ENCODE data around the gene NUTM2G.
"Not testable (repeated sequence)": the region's sequence is repeated elsewhere in the genome, so short reads cannot be mapped to it uniquely, and the experiment has no call there.

The NUTM2G gene, protein sequence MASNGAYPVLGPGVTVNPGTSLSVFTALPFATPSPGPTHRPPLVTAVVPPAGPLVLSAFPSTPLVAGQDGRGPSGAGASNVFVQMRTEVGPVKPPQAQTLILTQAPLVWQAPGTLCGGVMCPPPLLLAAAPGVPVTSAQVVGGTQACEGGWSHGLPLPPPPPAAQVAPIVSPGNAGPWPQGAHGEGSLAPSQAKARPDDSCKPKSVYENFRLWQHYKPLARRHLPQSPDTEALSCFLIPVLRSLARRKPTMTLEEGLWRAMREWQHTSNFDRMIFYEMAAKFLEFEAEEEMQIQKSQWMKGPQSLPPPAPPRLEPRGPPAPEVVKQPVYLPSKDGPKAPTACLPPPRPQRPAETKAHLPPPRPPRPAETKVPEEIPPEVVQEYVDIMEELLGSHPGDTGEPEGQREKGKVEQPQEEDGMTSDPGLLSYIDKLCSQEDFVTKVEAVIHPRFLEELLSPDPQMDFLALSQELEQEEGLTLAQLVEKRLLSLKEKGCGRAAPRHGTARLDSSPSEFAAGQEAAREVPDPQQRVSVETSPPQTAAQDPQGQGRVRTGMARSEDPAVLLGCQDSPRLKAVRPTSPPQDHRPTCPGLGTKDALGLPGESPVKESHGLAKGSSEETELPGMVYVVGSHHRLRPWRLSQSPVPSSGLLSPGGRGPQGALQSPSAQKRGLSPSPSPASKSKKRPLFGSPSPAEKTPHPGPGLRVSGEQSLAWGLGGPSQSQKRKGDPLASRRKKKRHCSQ
- total RNA-seq: 0 reads per million in 4 experiments

GRCh38 chr9:96928543-96928942 lies at the start of gene NUTM2G:
TSS of gene NUTM2G (plus strand) at chr9:96928843. CDS start at chr9:96929025, 182 bp downstream.
- DNase-seq: not testable (repeated sequence)

- no peak for DNase-seq
Measured at GRCh38 chr9:96883922-96884321, 44.7 kb upstream of the NUTM2G start.

GRCh38 chr9:96884443-96884842 lies 44.2 kb upstream of the NUTM2G start:
- no peak for DNase-seq

DNA sequence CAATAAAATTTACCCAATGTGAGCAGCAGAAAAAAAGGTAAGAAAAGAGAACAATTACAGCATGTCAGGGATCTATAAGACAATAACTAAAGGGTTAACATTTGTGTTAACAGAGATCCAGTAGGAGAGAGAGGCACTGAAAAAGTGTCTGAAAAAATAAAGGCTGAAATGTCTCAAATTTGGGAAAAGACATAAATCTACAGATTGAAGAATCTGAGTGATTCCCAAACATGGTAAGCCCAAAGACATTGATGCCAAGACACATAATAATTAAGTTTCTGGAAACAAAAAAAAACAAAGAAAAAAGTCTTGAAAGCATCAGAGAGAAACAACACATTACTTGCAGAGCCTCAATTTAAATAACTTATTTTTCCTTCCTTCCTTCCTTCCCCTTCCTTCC lies 43.2 kb upstream of the NUTM2G start:
- DNase-seq: no peak

GRCh38 chr9:96888591-96888990 lies 40.1 kb upstream of the NUTM2G start:
- DNase-seq: no peak

DNA sequence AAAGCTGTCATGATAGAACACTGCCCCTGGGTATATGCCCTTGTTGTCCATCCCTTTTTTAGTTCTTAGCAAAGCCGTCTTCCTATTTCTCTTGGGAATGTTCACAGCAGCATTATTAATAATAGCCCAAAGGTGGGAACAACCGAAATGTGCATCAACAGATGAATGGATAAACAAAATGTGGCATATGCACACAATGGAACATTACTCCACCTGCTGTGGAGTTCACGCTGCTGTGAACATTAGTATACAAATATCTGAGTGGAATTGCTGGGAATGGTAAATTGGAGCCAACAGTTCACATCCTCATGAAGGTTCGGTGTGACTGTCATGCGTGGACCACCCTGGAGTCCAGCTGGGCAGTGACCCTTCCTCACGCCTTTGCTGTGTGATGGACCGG lies 36.5 kb upstream of the NUTM2G start:
- no peak for DNase-seq

GRCh38 chr9:96900010-96900409 lies 28.6 kb upstream of the NUTM2G start:
- not testable (repeated sequence) for DNase-seq

DNA sequence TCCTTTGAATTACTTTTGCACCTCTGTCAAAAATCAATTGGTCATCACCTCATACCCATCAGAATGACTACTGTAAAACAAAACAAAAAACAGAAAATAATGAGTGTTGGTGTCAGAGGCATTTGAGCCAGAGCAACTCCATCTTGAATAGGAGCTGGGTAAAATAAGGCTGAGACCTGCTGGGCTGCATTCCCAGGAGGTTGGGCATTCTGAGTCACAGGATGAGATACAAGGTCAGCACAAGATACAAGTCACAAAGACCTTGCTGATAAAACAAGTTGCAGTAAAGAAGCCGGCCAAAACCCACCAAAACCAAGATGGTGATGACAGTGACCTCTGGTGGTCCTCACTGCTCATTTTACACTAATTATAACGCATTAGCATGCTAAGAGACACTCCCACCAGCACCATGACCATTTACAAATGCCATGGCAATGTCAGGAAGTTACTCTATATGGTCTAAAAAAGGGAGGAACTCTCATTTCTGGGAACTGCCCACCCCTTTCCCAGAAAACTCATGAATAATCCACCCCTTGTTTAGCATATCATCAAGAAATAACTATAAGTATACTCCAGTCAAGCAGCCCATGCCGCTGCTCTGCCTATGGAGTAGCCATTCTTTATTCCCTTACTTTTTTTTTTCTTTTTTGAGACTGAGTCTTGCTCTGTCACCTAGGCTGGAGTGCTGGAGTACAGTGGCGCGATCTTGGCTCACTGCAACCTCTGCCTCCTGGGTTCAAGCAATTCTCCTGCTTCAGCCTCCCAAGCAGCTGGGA lies 23.5 kb upstream of the NUTM2G start:
- not testable (repeated sequence) for DNase-seq

GRCh38 chr9:96908479-96908878 lies 20.2 kb upstream of the NUTM2G start:
- not testable (repeated sequence) for DNase-seq

DNA sequence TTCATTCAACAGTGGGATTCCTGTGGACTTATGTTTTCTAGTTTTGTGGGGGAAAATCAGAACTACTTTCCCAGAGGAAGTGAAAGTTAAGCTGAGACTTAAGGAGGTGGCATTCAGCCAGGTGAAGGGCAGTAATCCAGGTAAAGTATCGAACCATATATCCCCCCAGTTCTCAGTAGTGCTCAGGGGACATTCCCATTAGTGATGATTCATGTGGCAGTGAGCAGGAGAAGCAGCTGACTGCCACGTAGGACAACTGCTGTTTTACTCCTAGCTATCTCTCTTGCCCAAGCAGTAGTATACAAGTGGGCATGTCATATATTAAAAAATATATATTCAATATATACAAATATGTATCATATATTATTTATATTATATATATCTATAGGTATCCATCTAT lies 13.1 kb upstream of the NUTM2G start:
- DNase-seq: not testable (repeated sequence)

DNA sequence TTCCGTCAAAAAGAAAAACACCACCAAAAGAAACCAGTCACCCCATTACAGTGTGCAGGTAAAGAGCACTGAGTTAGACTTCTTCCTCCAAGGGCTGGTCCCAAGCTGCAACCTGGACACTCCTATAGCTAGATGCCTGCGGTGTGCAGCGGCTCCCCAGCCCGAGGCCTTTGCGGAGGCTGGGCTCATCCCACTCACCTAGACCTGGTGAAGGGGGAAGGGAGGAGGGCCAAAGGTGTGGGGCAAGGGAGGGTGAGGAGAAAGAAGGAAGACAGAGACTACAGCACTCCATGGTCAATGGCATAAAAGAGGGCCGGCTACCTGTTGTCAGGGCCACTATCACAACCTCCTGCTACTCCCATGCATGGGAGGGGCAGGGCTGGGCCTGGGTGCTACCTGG lies 12.1 kb upstream of the NUTM2G start:
- not testable (repeated sequence) for DNase-seq

DNA sequence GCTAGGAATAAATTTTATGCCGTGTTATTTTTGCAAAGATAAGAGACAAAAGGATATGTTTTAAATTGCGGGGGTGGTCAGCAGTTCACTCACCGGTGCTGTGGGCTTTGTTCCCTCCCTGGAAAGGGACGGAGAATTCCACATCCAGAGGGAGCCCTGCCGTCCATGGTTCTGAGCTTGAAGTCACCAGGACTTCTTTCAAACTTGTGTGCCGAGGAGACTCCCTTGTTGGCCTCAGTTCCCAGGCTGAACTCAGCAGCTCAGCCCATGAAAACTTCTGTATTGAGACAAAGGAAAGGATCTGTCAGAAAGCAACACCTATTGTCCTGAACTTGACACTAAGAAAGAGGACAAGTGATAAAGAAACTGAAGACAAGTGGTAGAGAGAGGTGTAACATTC lies 10.1 kb upstream of the NUTM2G start:
- not testable (repeated sequence) for DNase-seq

DNA sequence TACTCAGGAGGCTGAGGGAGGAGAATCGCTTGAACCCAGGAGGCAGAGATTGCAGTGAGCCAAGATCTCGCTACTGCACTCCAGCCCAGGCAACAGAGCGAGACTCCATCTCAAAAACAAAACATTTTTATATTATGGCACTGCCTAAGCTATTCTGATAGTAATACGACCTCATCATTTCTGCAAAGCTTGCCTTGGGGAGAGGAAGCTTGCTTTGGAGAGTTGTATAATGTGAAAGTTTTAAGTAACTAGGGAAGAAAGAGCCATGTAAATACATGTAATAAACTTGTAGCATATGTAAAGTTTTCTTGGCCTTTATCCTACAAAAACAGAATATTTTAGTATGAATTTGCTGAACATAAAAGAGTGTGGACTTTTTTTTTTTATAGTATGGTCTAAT lies 7.8 kb upstream of the NUTM2G start:
- DNase-seq: not testable (repeated sequence)

GRCh38 chr9:96925587-96925986 lies 3.1 kb upstream of the NUTM2G start:
- DNase-seq: not testable (repeated sequence)

GRCh38 chr9:96931665-96932064 lies 3.0 kb downstream of the NUTM2G start:
- not testable (repeated sequence) for DNase-seq

DNA sequence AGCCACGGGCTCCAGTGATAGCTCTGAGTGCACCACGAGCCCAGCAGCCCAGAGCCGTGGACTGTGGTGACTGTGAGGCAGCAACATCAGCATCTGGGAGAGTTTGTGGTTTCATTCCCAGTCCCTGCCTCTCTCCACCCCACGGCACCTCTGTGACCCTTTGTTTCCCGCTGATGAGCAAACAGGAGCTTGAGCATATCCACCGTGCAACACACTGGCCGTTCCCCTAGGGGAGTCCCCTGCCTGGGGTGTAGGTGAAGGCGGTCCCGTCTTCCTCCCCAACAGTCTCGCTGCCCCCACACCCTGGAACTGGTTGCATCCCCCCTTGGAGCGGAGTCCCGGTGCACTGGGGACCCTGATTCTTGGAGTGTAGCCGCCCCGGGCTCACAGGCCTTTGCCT lies 5.5 kb downstream of the NUTM2G start:
- DNase-seq: not testable (repeated sequence)

- DNase-seq: not testable (repeated sequence)
Measured at GRCh38 chr9:96934706-96935105, 6.1 kb downstream of the NUTM2G start.

DNA sequence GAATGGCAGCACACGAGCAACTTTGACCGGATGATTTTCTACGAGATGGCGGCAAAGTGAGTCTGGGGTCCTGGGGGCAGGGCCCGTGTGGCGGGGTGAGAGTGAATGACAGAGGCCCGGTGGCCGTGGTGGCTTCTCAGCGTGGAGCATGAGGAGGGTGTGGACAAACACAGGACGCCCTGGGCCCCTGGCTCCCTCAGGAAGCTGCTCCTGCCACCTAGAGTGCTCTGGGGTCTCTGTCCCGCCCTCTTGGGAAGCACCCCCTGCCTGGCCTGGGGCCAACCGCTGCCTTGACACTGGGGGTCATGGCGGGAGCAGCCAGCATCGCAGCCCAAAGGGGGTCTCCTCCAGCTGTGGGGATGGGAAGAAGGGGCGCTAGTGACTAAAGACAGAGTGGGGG lies 6.8 kb downstream of the NUTM2G start:
- not testable (repeated sequence) for DNase-seq

GRCh38 chr9:96937442-96937841 lies 8.8 kb downstream of the NUTM2G start:
- not testable (repeated sequence) for DNase-seq

- DNase-seq: not testable (repeated sequence)
Measured at GRCh38 chr9:96938957-96939665, 10.5 kb downstream of the NUTM2G start.

GRCh38 chr9:96940982-96941381 lies 12.3 kb downstream of the NUTM2G start:
- not testable (repeated sequence) for DNase-seq

DNA sequence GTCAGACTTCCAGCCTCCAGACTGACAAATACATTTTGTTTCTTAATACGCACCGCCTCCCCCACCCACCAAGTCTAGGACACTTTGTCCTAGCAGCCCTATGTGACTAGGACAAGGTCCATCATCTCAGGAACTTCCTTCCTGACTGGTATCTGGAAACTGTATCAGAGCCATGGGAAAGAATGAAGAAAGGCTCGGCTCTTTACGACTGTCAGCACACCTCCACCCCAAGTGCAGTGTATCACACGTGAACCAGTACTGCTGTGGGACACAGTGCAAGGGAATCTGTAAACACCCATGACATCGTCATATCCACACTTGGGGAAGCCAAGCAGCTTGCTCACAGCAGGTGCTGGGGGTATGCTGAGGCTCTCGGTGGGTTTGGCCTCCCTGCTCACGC lies 13.0 kb downstream of the NUTM2G start:
- not testable (repeated sequence) for DNase-seq
